ENCODE data around the gene FBXL2. TPM values are rescaled to one million over a fixed set of nuclear protein-coding genes. Genes with fewer than 3 reads are reported as not detected.

FBXL2 gene
- total and polyA plus RNA-seq, 7 donors = 1.2 to 17.2 (median 10.3) TPM; not detected in 2

- Histone ChIP-seq H3K4me1 (peaks cover 0 to 10% (median 0%) of the 10 kb centered on the region in 4 donors), H3K27ac (peak overlapping the region in 3 of 4 donors; percentile 32 to 54 (median 43)), H3K4me3 (no peak overlapping the region), H3K9me3 (no peaks in the 10 kb centered on the region), H3K36me3 (peaks cover 0 to 13% (median 0%) of the 10 kb centered on the region in 4 donors), H3K27me3 (no peaks in the 10 kb centered on the region)
- intact Hi-C loops (cut with DNase I) = no loop called here
- DNase-seq = no peak
- 93 to 97% methylated on average over 3 of the region's 3 CpGs for WGBS, 2 donors
- TF ChIP-seq POLR2AphosphoS5 (IDR thresholded peaks at IDR 0.05) (no peak), EP300 (IDR thresholded peaks at IDR 0.05) (no peak), POLR2A (IDR thresholded peaks at IDR 0.05) (no peak), CTCF (IDR thresholded peaks at IDR 0.05) (no peak)
Measured at GRCh38 chr3:33299395-33300081, 22.3 kb downstream of the FBXL2 start.

DNA sequence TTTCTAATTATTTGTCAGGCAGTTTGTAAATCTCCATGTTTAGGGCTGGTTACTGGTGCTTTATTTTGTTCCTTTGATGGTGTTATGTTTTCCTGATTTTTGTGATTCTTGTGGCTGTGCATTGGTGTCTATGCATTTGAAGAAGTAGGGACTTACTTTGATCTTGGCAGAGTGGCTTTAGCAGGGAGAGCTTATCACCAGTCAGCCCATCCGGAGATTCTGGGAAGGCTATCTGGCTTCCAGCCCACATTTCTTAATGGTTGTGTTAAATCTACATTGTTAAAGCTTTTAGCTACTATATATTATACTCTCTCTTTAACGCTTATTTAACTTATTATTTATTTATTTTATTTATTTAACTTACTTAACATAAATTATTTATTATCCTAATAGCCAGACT is 35.1 kb downstream of the FBXL2 start:
- no peak overlapping the region for H3K27ac ChIP-seq
- no peaks in the 10 kb centered on the region for H3K36me3 ChIP-seq
- peaks cover 0 to 2% (median 0%) of the 10 kb centered on the region in 4 donors for H3K9me3 ChIP-seq
- no peak for DNase-seq
- intact Hi-C loops (cut with DNase I) = no loop called here
- no peaks in the 10 kb centered on the region for H3K27me3 ChIP-seq
- no peak for TF ChIP-seq EP300 (IDR thresholded peaks at IDR 0.05)
- no peak for TF ChIP-seq POLR2AphosphoS5 (IDR thresholded peaks at IDR 0.05)
- TF ChIP-seq CTCF (IDR thresholded peaks at IDR 0.05) = no peak
- TF ChIP-seq POLR2A (IDR thresholded peaks at IDR 0.05) = no peak
- 76 to 89% methylated on average over 2 of the region's 2 CpGs for WGBS, 2 donors
- H3K4me3 ChIP-seq = no peak overlapping the region
- H3K4me1 ChIP-seq = no peaks in the 10 kb centered on the region

DNA sequence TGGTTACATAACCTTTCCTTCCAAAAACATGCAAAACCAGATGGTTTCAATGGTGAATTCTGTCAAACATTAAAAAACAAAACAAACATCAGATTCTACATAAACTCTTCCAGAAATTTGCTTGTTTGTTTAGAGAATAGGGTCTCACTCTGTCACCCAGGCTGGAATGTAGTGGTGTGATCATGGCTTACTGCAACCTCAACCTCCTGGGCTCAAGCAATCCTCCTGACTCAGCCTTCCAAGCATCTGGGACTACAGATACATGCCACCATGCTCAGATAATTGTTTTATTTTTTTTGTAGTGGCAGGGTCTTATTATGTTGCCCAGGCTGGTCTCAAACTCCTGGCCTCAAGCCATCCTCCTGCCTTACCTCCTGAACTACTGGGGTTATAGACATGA is 36.1 kb downstream of the FBXL2 start:
- no peaks in the 10 kb centered on the region for H3K36me3 ChIP-seq
- H3K9me3 ChIP-seq = peaks cover 0 to 2% (median 0%) of the 10 kb centered on the region in 4 donors
- H3K27me3 ChIP-seq = no peaks in the 10 kb centered on the region
- H3K4me1 ChIP-seq = no peaks in the 10 kb centered on the region
- intact Hi-C loops (cut with DNase I) = no loop called here
- TF ChIP-seq CTCF (IDR thresholded peaks at IDR 0.05) (no peak), POLR2A (IDR thresholded peaks at IDR 0.05) (no peak), POLR2AphosphoS5 (IDR thresholded peaks at IDR 0.05) (no peak), EP300 (IDR thresholded peaks at IDR 0.05) (no peak)
- no peak overlapping the region for H3K27ac ChIP-seq
- no peak overlapping the region for H3K4me3 ChIP-seq
- DNase-seq = no peak

GRCh38 chr3:33314993-33315392 is 37.8 kb downstream of the FBXL2 start:
- TF ChIP-seq POLR2A (IDR thresholded peaks at IDR 0.05) (no peak), EP300 (IDR thresholded peaks at IDR 0.05) (no peak), CTCF (IDR thresholded peaks at IDR 0.05) (no peak), POLR2AphosphoS5 (IDR thresholded peaks at IDR 0.05) (no peak)
- peaks cover 0 to 4% (median 0%) of the 10 kb centered on the region in 4 donors for H3K4me1 ChIP-seq

GRCh38 chr3:33315826-33316225 is 38.6 kb downstream of the FBXL2 start:
- intact Hi-C loops (cut with DNase I) = no loop called here
- no peak for DNase-seq
- Histone ChIP-seq H3K4me1 (peaks cover 0 to 4% (median 0%) of the 10 kb centered on the region in 4 donors), H3K9me3 (no peaks in the 10 kb centered on the region), H3K36me3 (no peaks in the 10 kb centered on the region), H3K27ac (no peak overlapping the region), H3K4me3 (no peak overlapping the region), H3K27me3 (no peaks in the 10 kb centered on the region)
- TF ChIP-seq CTCF (IDR thresholded peaks at IDR 0.05) = no peak
- no peak for TF ChIP-seq EP300 (IDR thresholded peaks at IDR 0.05)
- no peak for TF ChIP-seq POLR2A (IDR thresholded peaks at IDR 0.05)
- no peak for TF ChIP-seq POLR2AphosphoS5 (IDR thresholded peaks at IDR 0.05)
- WGBS, 2 donors = 69 to 80% methylated on average over 2 of the region's 2 CpGs

More at GRCh38 chr3:33314993-33315392, 37.8 kb downstream of the FBXL2 start:
- intact Hi-C loops (cut with DNase I) = no loop called here
- Histone ChIP-seq H3K27me3 (no peaks in the 10 kb centered on the region), H3K4me3 (no peak overlapping the region), H3K27ac (no peak overlapping the region), H3K9me3 (peaks cover 0 to 2% (median 0%) of the 10 kb centered on the region in 4 donors), H3K36me3 (no peaks in the 10 kb centered on the region)
- no peak for DNase-seq
